ENCODE data around the gene MEGF6.

The MEGF6 gene

GRCh38 chr1:3590951-3591865 is 20.1 kb downstream of the MEGF6 start:
- TF ChIP-seq, protein P1, sequence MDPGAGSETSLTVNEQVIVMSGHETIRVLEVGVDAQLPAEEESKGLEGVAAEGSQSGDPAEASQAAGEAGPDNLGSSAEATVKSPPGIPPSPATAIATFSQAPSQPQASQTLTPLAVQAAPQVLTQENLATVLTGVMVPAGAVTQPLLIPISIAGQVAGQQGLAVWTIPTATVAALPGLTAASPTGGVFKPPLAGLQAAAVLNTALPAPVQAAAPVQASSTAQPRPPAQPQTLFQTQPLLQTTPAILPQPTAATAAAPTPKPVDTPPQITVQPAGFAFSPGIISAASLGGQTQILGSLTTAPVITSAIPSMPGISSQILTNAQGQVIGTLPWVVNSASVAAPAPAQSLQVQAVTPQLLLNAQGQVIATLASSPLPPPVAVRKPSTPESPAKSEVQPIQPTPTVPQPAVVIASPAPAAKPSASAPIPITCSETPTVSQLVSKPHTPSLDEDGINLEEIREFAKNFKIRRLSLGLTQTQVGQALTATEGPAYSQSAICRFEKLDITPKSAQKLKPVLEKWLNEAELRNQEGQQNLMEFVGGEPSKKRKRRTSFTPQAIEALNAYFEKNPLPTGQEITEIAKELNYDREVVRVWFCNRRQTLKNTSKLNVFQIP (CRISPR knock-in tag; IDR thresholded peaks at IDR 0.05; ENCODE audit: borderline replicate concordance, low read depth): no peak
- no peak for TF ChIP-seq RARB (CRISPR knock-in tag; IDR thresholded peaks at IDR 0.05)
- TF ChIP-seq ZFP3 (CRISPR knock-in tag; IDR thresholded peaks at IDR 0.05): no peak
- TF ChIP-seq CSRNP3 (CRISPR knock-in tag; IDR thresholded peaks at IDR 0.05): no peak
- no peak for TF ChIP-seq TOX (CRISPR knock-in tag; IDR thresholded peaks at IDR 0.05; ENCODE audit: borderline replicate concordance)
- no peak for TF ChIP-seq ISL1 (CRISPR knock-in tag; IDR thresholded peaks at IDR 0.05)
- no peak for ATAC-seq

GRCh38 chr1:3590139-3590763 is 21.1 kb downstream of the MEGF6 start:
- ATAC-seq: no peak
- no peak for TF ChIP-seq ZFP30 (CRISPR knock-in tag; IDR thresholded peaks at IDR 0.05)
- TF ChIP-seq TOX (CRISPR knock-in tag; IDR thresholded peaks at IDR 0.05; ENCODE audit: borderline replicate concordance): no peak
- TF ChIP-seq CSRNP3 (CRISPR knock-in tag; IDR thresholded peaks at IDR 0.05): no peak
- no peak for TF ChIP-seq GLIS3 (CRISPR knock-in tag; IDR thresholded peaks at IDR 0.05)

DNA sequence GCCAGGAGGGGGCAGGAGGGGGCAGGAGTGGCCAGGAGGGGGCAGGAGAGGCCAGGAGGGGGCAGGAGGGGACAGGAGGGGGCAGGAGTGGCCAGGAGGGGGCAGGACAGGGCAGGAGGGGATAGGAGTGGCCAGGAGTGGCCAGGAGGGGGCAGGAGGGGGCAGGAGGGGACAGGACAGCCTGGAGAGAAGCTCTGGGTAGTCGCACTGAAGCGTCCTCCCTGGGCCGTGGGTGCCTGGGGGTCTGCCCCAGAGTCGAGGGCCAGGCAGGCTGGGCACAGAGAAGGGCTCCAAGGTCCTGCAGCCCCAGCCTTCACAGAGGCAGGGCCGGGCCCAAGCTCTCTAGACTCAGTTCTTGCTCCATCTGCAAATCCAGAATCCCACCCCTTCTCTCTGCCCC is 22.9 kb downstream of the MEGF6 start:
- TF ChIP-seq BACH2 (CRISPR knock-in tag; IDR thresholded peaks at IDR 0.05; ENCODE audit: borderline replicate concordance) (no peak), ZFP3 (CRISPR knock-in tag; IDR thresholded peaks at IDR 0.05) (no peak), ESRRG (CRISPR knock-in tag; IDR thresholded peaks at IDR 0.05) (no peak), ZNF565 (CRISPR knock-in tag; conservative IDR thresholded peaks at IDR 0.05; ENCODE audit: low read depth) (no peak), OSR1 (CRISPR knock-in tag; IDR thresholded peaks at IDR 0.05) (no peak), TOX (CRISPR knock-in tag; IDR thresholded peaks at IDR 0.05; ENCODE audit: borderline replicate concordance) (no peak), CSDC2 (CRISPR knock-in tag; IDR thresholded peaks at IDR 0.05) (no peak), GLIS3 (CRISPR knock-in tag; IDR thresholded peaks at IDR 0.05) (no peak), ARNTL (CRISPR knock-in tag; IDR thresholded peaks at IDR 0.05; ENCODE audit: borderline replicate concordance, low read depth) (no peak), SNAI2 (CRISPR knock-in tag; IDR thresholded peaks at IDR 0.05) (no peak), RARB (CRISPR knock-in tag; IDR thresholded peaks at IDR 0.05) (no peak), CSRNP3 (CRISPR knock-in tag; IDR thresholded peaks at IDR 0.05) (no peak), PPARA (CRISPR knock-in tag; IDR thresholded peaks at IDR 0.05; ENCODE audit: borderline replicate concordance) (no peak), ZNF70 (CRISPR knock-in tag; IDR thresholded peaks at IDR 0.05) (no peak), ZFP30 (CRISPR knock-in tag; IDR thresholded peaks at IDR 0.05) (no peak), CREB5 (CRISPR knock-in tag; IDR thresholded peaks at IDR 0.05; ENCODE audit: low read depth) (no peak), TSHZ2 (CRISPR knock-in tag; IDR thresholded peaks at IDR 0.05) (no peak)
- TF ChIP-seq, protein P1 (CRISPR knock-in tag; IDR thresholded peaks at IDR 0.05; ENCODE audit: borderline replicate concordance, low read depth): no peak
- ATAC-seq: no peak

All from SK-N-SH treated with all-trans-retinoic acid at 6 μM for 48 hours (cell line).